Ureter (tissue), 1 donor: Measurements from ENCODE around the gene LRRC4C. TPM values are rescaled to one million over a fixed set of nuclear protein-coding genes. Genes with fewer than 3 reads are reported as not detected.

Experiments
- DNase-seq: peaks from one replicate; pipeline ENCODE4 v3.0.0-alpha.2; 2020; ENCODE audit warnings: low spot score
- total RNA-seq: library from RNA; stranded (reverse); gene quantifications from one replicate; pipeline ENCODE4 v1.2.4, GENCODE V29; 2023
- donor health status: DM: yes; HTN: yes; CAD: no.

The LRRC4C gene
- total RNA-seq, 1 donor from 2014 or later: 3.6 TPM

GRCh38 chr11:40104941-40105550 lies 1354.4 kb downstream of the LRRC4C start:
- DNase-seq: no peak

GRCh38 chr11:40100781-40101180 lies 1358.7 kb downstream of the LRRC4C start:
- DNase-seq: no peak

GRCh38 chr11:40100162-40100553 lies 1359.3 kb downstream of the LRRC4C start:
- DNase-seq: no peak

DNA sequence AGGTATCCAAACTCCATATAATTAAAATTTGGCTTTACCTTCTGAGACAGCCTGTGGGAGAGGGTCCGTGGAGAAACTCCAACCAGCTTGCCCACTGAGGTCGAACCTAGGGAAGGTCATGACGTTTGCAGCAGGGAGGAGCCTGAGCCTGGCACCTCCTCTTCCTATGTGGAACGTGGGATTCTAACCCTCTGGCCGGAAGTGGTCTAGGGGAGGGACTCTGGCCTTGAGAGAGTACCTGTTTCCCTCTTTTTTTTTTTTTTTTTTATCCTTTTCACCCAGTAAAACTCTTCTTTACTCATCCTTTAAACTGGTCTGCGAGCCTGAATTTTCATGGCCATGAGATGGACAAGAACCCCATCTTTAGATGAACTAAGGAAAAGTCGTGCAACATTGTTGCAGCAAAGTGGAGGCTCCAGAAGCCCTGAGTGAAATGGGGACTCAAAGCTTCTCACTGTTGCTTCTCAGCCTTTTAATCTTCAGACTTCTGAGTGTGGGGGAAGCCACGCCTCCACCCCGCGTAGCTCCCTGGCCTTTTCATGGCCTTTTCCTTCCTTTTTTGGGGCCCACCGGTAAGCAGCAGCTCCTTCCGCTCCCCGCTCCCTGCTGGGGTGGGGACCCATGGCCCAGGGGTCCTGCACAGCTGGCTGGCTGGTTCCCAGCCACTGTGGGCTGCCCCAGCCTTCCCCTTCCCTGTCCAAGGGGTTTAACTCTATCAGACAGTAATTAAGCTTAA lies 1359.9 kb downstream of the LRRC4C start:
- no peak for DNase-seq

DNA sequence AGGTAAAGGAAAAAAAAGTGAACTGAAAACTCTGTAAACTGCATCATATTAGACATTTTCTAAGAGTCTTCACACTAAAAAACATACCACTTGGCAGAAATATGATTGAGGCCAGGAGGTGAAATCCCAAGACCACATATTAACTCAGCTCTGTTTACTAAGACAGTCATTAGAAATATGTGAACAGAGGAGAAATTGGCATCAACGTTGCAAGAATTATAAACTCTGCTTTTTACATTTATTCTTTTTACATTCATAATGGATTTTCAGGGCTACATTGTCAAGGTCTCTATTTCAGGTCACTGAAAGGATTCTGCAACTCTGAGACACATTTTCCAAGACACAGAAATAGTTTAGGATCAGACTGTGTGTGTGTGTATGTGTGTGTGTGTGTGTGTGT lies 1364.0 kb downstream of the LRRC4C start:
- DNase-seq: no peak

- no peak for DNase-seq
Observed at GRCh38 chr11:40094954-40095353, 1364.5 kb downstream of the LRRC4C start.

- no peak for DNase-seq
Observed at GRCh38 chr11:40080434-40080833, 1379.0 kb downstream of the LRRC4C start.
